GM20431 (cell line): ENCODE data around the gene E2F7.

Source experiments
- in situ Hi-C: fragments of 300-500 bp; cut with MseI, MboI; formaldehyde crosslinking; loops from one replicate; pipeline ENCODE4 v1.15.0; 2020; ENCODE audit warnings: low sequenced_read_pairs; ENCODE audit not compliant: unreplicated experiment

Gene E2F7

GRCh38 chr12:77064896-77065360, 441 bp downstream of the E2F7 start:
- in situ Hi-C loops: no loop called here

GRCh38 chr12:77062846-77063461, 2.4 kb downstream of the E2F7 start:
- in situ Hi-C loops: no loop called here

GRCh38 chr12:77062396-77062795, 3.0 kb downstream of the E2F7 start:
- in situ Hi-C loops: no loop called here

GRCh38 chr12:77060883-77061240, 4.5 kb downstream of the E2F7 start:
- in situ Hi-C loops: no loop called here

GRCh38 chr12:77060136-77060882, 5.1 kb downstream of the E2F7 start:
- in situ Hi-C loops: no loop called here

GRCh38 chr12:77058740-77059139, 6.6 kb downstream of the E2F7 start:
- in situ Hi-C loops: no loop called here

- in situ Hi-C loops: no loop called here
These were observed 10.5 kb downstream of the E2F7 start for GRCh38 chr12:77054851-77055250.

- in situ Hi-C loops: no loop called here
These were observed 12.1 kb downstream of the E2F7 start for GRCh38 chr12:77053259-77053658.

GRCh38 chr12:77049767-77050353, 15.5 kb downstream of the E2F7 start:
- in situ Hi-C loops: loop anchor here (25.0 kb wide), 1 partner anchor 887 kb away; no protein-coding TSS in a partner anchor

GRCh38 chr12:77047341-77048109, 17.8 kb downstream of the E2F7 start:
- in situ Hi-C loops: loop anchor here (25.0 kb wide), 1 partner anchor 890 kb away; no protein-coding TSS in a partner anchor

- in situ Hi-C loops: loop anchor here (25.0 kb wide), 1 partner anchor 891 kb away; no protein-coding TSS in a partner anchor
These were observed 18.9 kb downstream of the E2F7 start for GRCh38 chr12:77046468-77046867.

- in situ Hi-C loops: loop anchor here (25.0 kb wide), 1 partner anchor 892 kb away; no protein-coding TSS in a partner anchor
These were observed 20.2 kb downstream of the E2F7 start for GRCh38 chr12:77045183-77045582.

GRCh38 chr12:77044721-77045120, 20.6 kb downstream of the E2F7 start:
- in situ Hi-C loops: loop anchor here (25.0 kb wide), 1 partner anchor 893 kb away; no protein-coding TSS in a partner anchor

- in situ Hi-C loops: loop anchor here (25.0 kb wide), 1 partner anchor 894 kb away; no protein-coding TSS in a partner anchor
These were observed 22.5 kb downstream of the E2F7 start for GRCh38 chr12:77042833-77043232.

- in situ Hi-C loops: loop anchor here (25.0 kb wide), 1 partner anchor 897 kb away; no protein-coding TSS in a partner anchor
These were observed 25.1 kb downstream of the E2F7 start for GRCh38 chr12:77040231-77040630.

GRCh38 chr12:77035226-77035625, 30.1 kb downstream of the E2F7 start:
- in situ Hi-C loops: loop anchor here (25.0 kb wide), 1 partner anchor 902 kb away; no protein-coding TSS in a partner anchor

GRCh38 chr12:77033658-77034536, 31.5 kb downstream of the E2F7 start:
- in situ Hi-C loops: loop anchor here (25.0 kb wide), 1 partner anchor 903 kb away; no protein-coding TSS in a partner anchor

- in situ Hi-C loops: loop anchor here (25.0 kb wide), 1 partner anchor 905 kb away; no protein-coding TSS in a partner anchor
These were observed 33.0 kb downstream of the E2F7 start for GRCh38 chr12:77032406-77032805.

- in situ Hi-C loops: loop anchor here (25.0 kb wide), 1 partner anchor 906 kb away; no protein-coding TSS in a partner anchor
These were observed 33.6 kb downstream of the E2F7 start for GRCh38 chr12:77031745-77032144.
